H1 (cell line): ENCODE data around the gene CTSA. TPM values are rescaled to one million over a fixed set of nuclear protein-coding genes. Genes with fewer than 3 reads are reported as not detected.

Source experiments
- CTCF ChIA-PET: fragments of 300-600 bp; sonication (Branson Sonifier 250); formaldehyde crosslinking; loops from one replicate; lab custom pipeline; 2021; ENCODE audit not compliant: partially characterized antibody; lab: Charles Lee
- POLR2A ChIA-PET: fragments of 300-600 bp; sonication (Branson Sonifier 250); formaldehyde crosslinking; loops from one replicate; lab custom pipeline; 2021; ENCODE audit warnings: inconsistent platforms; ENCODE audit not compliant: partially characterized antibody; lab: Charles Lee
- DNase-seq, 2 experiments: peaks; one replicate each; pipeline versions ENCODE4 v3.0.0 to v3.0.0-alpha.2; 2010 to 2022; ENCODE audit warnings: low spot score in 2 of 2, low read depth in 1 of 2, mixed read lengths in 1 of 2
- FAIRE-seq: peaks from 2 replicates; lab custom pipeline; 2011; peaks lifted over from hg19 to GRCh38; lab: Jason Lieb, UNC
- H2AFZ ChIP-seq: 2 replicates; pipeline ENCODE4 v1.8.1; 2012; ENCODE audit warnings: low read length, inconsistent platforms
- H2AK5ac ChIP-seq: 2 replicates; pipeline ENCODE4 v1.6.1; 2013; ENCODE audit warnings: low read depth, low read length
- H2BK120ac ChIP-seq: replicated peaks from 2 replicates; pipeline ENCODE3; 2013; ENCODE audit warnings: low read depth, low read length, inconsistent platforms
- H2BK12ac ChIP-seq: 2 replicates; pipeline ENCODE4 v1.6.1; 2013; ENCODE audit warnings: low read depth, low read length
- H2BK15ac ChIP-seq: 2 replicates; pipeline ENCODE4 v1.6.1; 2013; ENCODE audit warnings: low read length
- H2BK20ac ChIP-seq: 2 replicates; pipeline ENCODE4 v1.6.1; 2013; ENCODE audit warnings: low read length
- H2BK5ac ChIP-seq: 2 replicates; pipeline ENCODE4 v1.6.1; 2013; ENCODE audit warnings: low read depth, low read length
- H3K14ac ChIP-seq: 2 replicates; pipeline ENCODE4 v1.6.1; 2013; ENCODE audit warnings: inconsistent platforms; ENCODE audit not compliant: insufficient read length
- H3K18ac ChIP-seq: 2 replicates; pipeline ENCODE4 v1.6.1; 2013; ENCODE audit warnings: low read length; ENCODE audit errors: extremely low read depth
- H3K23ac ChIP-seq: 2 replicates; pipeline ENCODE4 v1.6.1; 2013; ENCODE audit warnings: inconsistent platforms; ENCODE audit not compliant: insufficient read length
- H3K23me2 ChIP-seq: 2 replicates; pipeline ENCODE4 v1.6.1; 2013; ENCODE audit warnings: low read depth, low read length
- H3K27ac ChIP-seq: 2 replicates; pipeline ENCODE4 v1.6.1; 2011; ENCODE audit warnings: low read depth, low read length, inconsistent platforms
- H3K27me3 ChIP-seq, 4 experiments: replicated peaks in 1 of 4; 1 replicate in 1 of 4; 2 replicates in 3 of 4; pipeline versions ENCODE4 v1.6.1 to v1.8.1; 2011 to 2013; ENCODE audit warnings: low read length in 3 of 4, mild to moderate bottlenecking in 3 of 4, inconsistent platforms in 2 of 4, mixed read lengths in 2 of 4, moderate library complexity in 1 of 4; ENCODE audit not compliant: control insufficient read depth in 3 of 4, insufficient read depth in 3 of 4; ENCODE audit errors: extremely low read depth in 1 of 4
- H3K36me3 ChIP-seq, 4 experiments: 2 replicates each; pipeline versions ENCODE4 v1.6.1 to v1.8.1; 2011 to 2013; ENCODE audit warnings: mild to moderate bottlenecking in 4 of 4, low read length in 3 of 4, moderate library complexity in 2 of 4, control low read depth in 1 of 4, inconsistent platforms in 1 of 4; ENCODE audit not compliant: insufficient read depth in 4 of 4, control insufficient read depth in 2 of 4
- H3K4ac ChIP-seq: replicated peaks from 2 replicates; pipeline ENCODE3; 2013; ENCODE audit warnings: low read length, low read depth, mixed read lengths, inconsistent platforms; ENCODE audit not compliant: insufficient read length
- H3K4me1 ChIP-seq, 4 experiments: replicated peaks in 1 of 4; 1 replicate in 1 of 4; 2 replicates in 3 of 4; pipeline versions ENCODE4 v1.6.1 to v1.8.1; 2011 to 2013; ENCODE audit warnings: low read length in 3 of 4, inconsistent platforms in 2 of 4, mixed read lengths in 1 of 4; ENCODE audit not compliant: insufficient read depth in 4 of 4, control insufficient read depth in 3 of 4
- H3K4me2 ChIP-seq, 2 experiments: 2 replicates each; pipeline versions ENCODE4 v1.6.1 to v1.8.1; 2011 to 2013; ENCODE audit warnings: low read depth in 2 of 2, low read length in 2 of 2, control low read depth in 1 of 2, inconsistent platforms in 1 of 2, mild to moderate bottlenecking in 1 of 2; ENCODE audit not compliant: insufficient read depth in 1 of 2
- H3K4me3 ChIP-seq, 4 experiments: fragments of 200-600, 300-600 bp in 1 of 4; sonication (generic), shearing (Covaris generic), sonication (Bioruptor Twin) in 1 of 4; 2 replicates each; pipeline versions ENCODE4 v1.5.1 to v1.8.1; 2011 to 2016; ENCODE audit warnings: low read length in 4 of 4, low read depth in 3 of 4, control low read depth in 2 of 4, inconsistent platforms in 2 of 4, mild to moderate bottlenecking in 2 of 4, mixed read lengths in 1 of 4, moderate library complexity in 1 of 4; ENCODE audit not compliant: insufficient read depth in 2 of 4; ENCODE audit errors: extremely low read depth in 1 of 4
- H3K56ac ChIP-seq: replicated peaks from 2 replicates; pipeline ENCODE3; 2013; ENCODE audit warnings: low read depth, mild to moderate bottlenecking, mixed read lengths, low read length, inconsistent platforms; ENCODE audit not compliant: insufficient read length
- H3K79me1 ChIP-seq: 2 replicates; pipeline ENCODE4 v1.6.1; 2013; ENCODE audit warnings: low read depth, low read length, control low read depth
- H3K79me2 ChIP-seq, 2 experiments: 2 replicates each; pipeline versions ENCODE4 v1.6.1 to v1.8.1; 2012 to 2013; ENCODE audit warnings: low read length in 2 of 2, mild to moderate bottlenecking in 2 of 2, inconsistent platforms in 1 of 2; ENCODE audit not compliant: insufficient read depth in 2 of 2, control insufficient read depth in 1 of 2
- H3K9ac ChIP-seq, 4 experiments: replicated peaks in 1 of 4; 1 replicate in 1 of 4; 2 replicates in 3 of 4; pipeline versions ENCODE4 v1.6.1 to v1.8.1; 2011 to 2013; ENCODE audit warnings: low read depth in 3 of 4, low read length in 3 of 4, control low read depth in 2 of 4, mild to moderate bottlenecking in 2 of 4, moderate library complexity in 2 of 4, inconsistent platforms in 1 of 4; ENCODE audit errors: extremely low read depth in 1 of 4
- H3K9me3 ChIP-seq, 2 experiments: 2 replicates each; pipeline versions ENCODE4 v1.6.1 to v1.8.1; 2012 to 2013; ENCODE audit warnings: mild to moderate bottlenecking in 2 of 2, moderate library complexity in 2 of 2, control low read depth in 1 of 2, inconsistent platforms in 1 of 2, low read depth in 1 of 2, low read length in 1 of 2, mixed read lengths in 1 of 2; ENCODE audit not compliant: insufficient read depth in 2 of 2
- H4K20me1 ChIP-seq, 2 experiments: replicated peaks in 1 of 2; 2 replicates each; pipeline versions ENCODE3 to v1.8.1; 2011 to 2013; ENCODE audit warnings: inconsistent platforms in 2 of 2, low read length in 2 of 2, mild to moderate bottlenecking in 1 of 2; ENCODE audit not compliant: insufficient read depth in 2 of 2, control insufficient read depth in 1 of 2
- H4K5ac ChIP-seq: 2 replicates; pipeline ENCODE4 v1.6.1; 2013; ENCODE audit warnings: low read length, low read depth, mixed read lengths, inconsistent platforms; ENCODE audit not compliant: insufficient read length
- H4K8ac ChIP-seq: 2 replicates; pipeline ENCODE4 v1.8.0; 2013; ENCODE audit warnings: mild to moderate bottlenecking, moderate library complexity, low read length, inconsistent platforms; ENCODE audit not compliant: insufficient read depth; ENCODE audit errors: extremely low read depth
- H4K91ac ChIP-seq: replicated peaks from 2 replicates; pipeline ENCODE3; 2013; ENCODE audit warnings: low read length, mixed read lengths, inconsistent platforms; ENCODE audit not compliant: insufficient read length
- ASH2L ChIP-seq: fragments of 200-600, 300-600 bp; sonication (generic); IDR thresholded peaks from one replicate; pipeline ENCODE4 v1.7.1; 2017; ENCODE audit warnings: low read length
- BRCA1 ChIP-seq: IDR thresholded peaks from 2 replicates; pipeline ENCODE4 v1.6.1; 2012; ENCODE audit warnings: low read depth, low read length, improper control_type of control experiment
- E2F6 ChIP-seq: IDR thresholded peaks from 2 replicates; pipeline ENCODE4 v1.6.1; 2012; ENCODE audit warnings: inconsistent platforms
- SIRT6 ChIP-seq: IDR thresholded peaks from one replicate; pipeline ENCODE4 v1.7.1; 2012; ENCODE audit warnings: low read length, inconsistent platforms
- SRF ChIP-seq: IDR thresholded peaks from 2 replicates; pipeline ENCODE4 v1.6.1; 2011; ENCODE audit warnings: mild to moderate bottlenecking, low read depth, low read length, moderate library complexity
- polyA plus RNA-seq, 7 experiments: library from polyadenylated mRNA; depleted of rRNA in 3 of 7; stranded (reverse) in 5 of 7; unstranded in 2 of 7; fragments of >200 nt in 5 of 7; fragments of 200-250 nt in 2 of 7; gene quantifications; 1 replicate in 5 of 7; 2 replicates in 1 of 7; 4 replicates in 1 of 7; pipeline versions ENCODE4 v1.2.1 to v1.2.3, GENCODE V29; 2011 to 2013; ENCODE audit warnings: missing spikeins in 2 of 7, mixed read lengths in 2 of 7
- total RNA-seq: library from RNA; stranded (reverse); fragmentation: NEBNext Ultra II Directional; extraction: Animal tissue kit (Norgen Biotek cat#: 25700); gene quantifications from 2 replicates; pipeline ENCODE4 v1.2.1, GENCODE V29; 2021

CTSA gene
- total and polyA plus RNA-seq, 2 of the 8 experiments (the other 6 are each of a cell fraction or from before 2014, with no cell fraction given), result 49.7 to 74.0 TPM

- Histone ChIP-seq H3K9me3 (no peaks in the 10 kb centered on the region), H3K79me1 (no peaks in the 10 kb centered on the region), H4K91ac (no peak overlapping the region), H2BK120ac (no peak overlapping the region), H2AK5ac (no peak overlapping the region), H3K4ac (no peak overlapping the region), H3K23ac (no peak overlapping the region), H2AFZ (no peak overlapping the region), H2BK5ac (no peak overlapping the region), H4K8ac (no peak overlapping the region), H3K56ac (no peak overlapping the region), H3K18ac (no peak overlapping the region), H4K5ac (no peak overlapping the region), H4K20me1 (no peaks in the 10 kb centered on the region), H3K79me2 (no peaks in the 10 kb centered on the region), H3K9ac (no peak overlapping the region), H3K4me1 (no peaks in the 10 kb centered on the region), H2BK12ac (no peak overlapping the region), H3K23me2 (no peaks in the 10 kb centered on the region), H2BK20ac (no peak overlapping the region), H3K27ac (no peak overlapping the region), H3K36me3 (no peaks in the 10 kb centered on the region; a peak in 1 of 8 replicates), H3K4me2 (no peak overlapping the region), H3K27me3 (no peaks in the 10 kb centered on the region), H3K4me3 (no peak overlapping the region), H3K14ac (no peak overlapping the region), H2BK15ac (no peak overlapping the region)
- no peak for DNase-seq
- no peak for FAIRE-seq
- CTCF ChIA-PET, result interaction anchor here (0.6 to 1.4 kb wide), 4 partner anchors 12 to 90 kb away, joined by 3 to 5 read pairs (median 4); no protein-coding TSS in a partner anchor
- no peak for TF ChIP-seq SIRT6
- no peak for TF ChIP-seq SRF
- TF ChIP-seq BRCA1, result no peak
- no peak for TF ChIP-seq ASH2L
- no peak for TF ChIP-seq E2F6
- POLR2A ChIA-PET, result interaction anchor here (1.5 to 8.1 kb wide), 2 partner anchors 9 to 15 kb away, joined by 5 to 39 read pairs; partner anchors contain the start of gene ZSWIM1
Measured at GRCh38 chr20:45867819-45868176, 23.3 kb upstream of the CTSA start.
